ENCODE data around the gene PRIMA1. TPM values are rescaled to one million over a fixed set of nuclear protein-coding genes. Genes with fewer than 3 reads are reported as not detected.

Gene PRIMA1
- total RNA-seq: not detected

GRCh38 chr14:93788293-93788542 lies at the start of gene PRIMA1:
TSS of gene PRIMA1 (minus strand) at chr14:93788485. CDS start at chr14:93787718, 767 bp downstream.
- DNase-seq: no peak
- POLR2A ChIA-PET: no interaction called here
- Mint-ChIP-seq H3K27me3 (peaks cover 55% of the 10 kb centered on the region), H3K9me3 (no peaks in the 10 kb centered on the region), H3K4me1 (no peaks in the 10 kb centered on the region), H3K27ac (no peak within 1 kb of the TSS), H3K4me3 (no peak within 1 kb of the TSS), H3K36me3 (no peaks in the 10 kb centered on the region)
- no peak for ATAC-seq (ENCODE audit: low read depth)

- Mint-ChIP-seq H3K9me3 (peaks cover 1% of the 10 kb centered on the region), H3K4me3 (no peak overlapping the region), H3K27ac (no peak overlapping the region), H3K27me3 (peaks cover 2% of the 10 kb centered on the region), H3K4me1 (peaks cover 5% of the 10 kb centered on the region), H3K36me3 (no peaks in the 10 kb centered on the region)
- POLR2A ChIA-PET: no interaction called here
- DNase-seq (no peak), ATAC-seq (ENCODE audit: low read depth) (no peak)
These were observed 46.5 kb upstream of the PRIMA1 start for GRCh38 chr14:93834699-93835371.

- H3K36me3 Mint-ChIP-seq: no peaks in the 10 kb centered on the region
- H3K4me1 Mint-ChIP-seq: no peaks in the 10 kb centered on the region
- no peak overlapping the region for H3K27ac Mint-ChIP-seq
- ATAC-seq (ENCODE audit: low read depth) (no peak), DNase-seq (no peak)
- peaks cover 2% of the 10 kb centered on the region for H3K27me3 Mint-ChIP-seq
- POLR2A ChIA-PET: no interaction called here
- peaks cover 1% of the 10 kb centered on the region for H3K9me3 Mint-ChIP-seq
- H3K4me3 Mint-ChIP-seq: no peak overlapping the region
These were observed 44.4 kb upstream of the PRIMA1 start for GRCh38 chr14:93832665-93833064.

- no peak for ATAC-seq (ENCODE audit: low read depth)
- Mint-ChIP-seq H3K27me3 (peaks cover 2% of the 10 kb centered on the region), H3K9me3 (peaks cover 1% of the 10 kb centered on the region), H3K36me3 (no peaks in the 10 kb centered on the region), H3K4me3 (no peak overlapping the region), H3K4me1 (no peaks in the 10 kb centered on the region), H3K27ac (no peak overlapping the region)
- POLR2A ChIA-PET: no interaction called here
- DNase-seq: no peak
These were observed 43.8 kb upstream of the PRIMA1 start for GRCh38 chr14:93832081-93832480.

GRCh38 chr14:93830753-93831461 lies 42.6 kb upstream of the PRIMA1 start:
- DNase-seq (no peak), ATAC-seq (ENCODE audit: low read depth) (no peak)
- no peaks in the 10 kb centered on the region for H3K36me3 Mint-ChIP-seq
- POLR2A ChIA-PET: no interaction called here
- no peak overlapping the region for H3K27ac Mint-ChIP-seq
- H3K27me3 Mint-ChIP-seq: peaks cover 2% of the 10 kb centered on the region
- H3K4me1 Mint-ChIP-seq: no peaks in the 10 kb centered on the region
- peaks cover under 1% of the 10 kb centered on the region for H3K9me3 Mint-ChIP-seq
- no peak overlapping the region for H3K4me3 Mint-ChIP-seq

GRCh38 chr14:93829839-93830481 lies 41.7 kb upstream of the PRIMA1 start:
- no peak overlapping the region for H3K27ac Mint-ChIP-seq
- peaks cover 2% of the 10 kb centered on the region for H3K27me3 Mint-ChIP-seq
- H3K4me1 Mint-ChIP-seq: no peaks in the 10 kb centered on the region
- POLR2A ChIA-PET: no interaction called here
- no peak for DNase-seq
- ATAC-seq (ENCODE audit: low read depth): no peak
- no peaks in the 10 kb centered on the region for H3K9me3 Mint-ChIP-seq
- no peaks in the 10 kb centered on the region for H3K36me3 Mint-ChIP-seq
- H3K4me3 Mint-ChIP-seq: no peak overlapping the region

GRCh38 chr14:93825235-93825553 lies 36.9 kb upstream of the PRIMA1 start:
- POLR2A ChIA-PET: no interaction called here

GRCh38 chr14:93824518-93825234 lies 36.4 kb upstream of the PRIMA1 start:
- POLR2A ChIA-PET: no interaction called here
- no peaks in the 10 kb centered on the region for H3K9me3 Mint-ChIP-seq
- no peaks in the 10 kb centered on the region for H3K27me3 Mint-ChIP-seq
- no peaks in the 10 kb centered on the region for H3K36me3 Mint-ChIP-seq
- H3K27ac Mint-ChIP-seq: no peak overlapping the region
- H3K4me1 Mint-ChIP-seq: no peaks in the 10 kb centered on the region
- ATAC-seq (ENCODE audit: low read depth): no peak
- DNase-seq: no peak
- H3K4me3 Mint-ChIP-seq: no peak overlapping the region

More at GRCh38 chr14:93825235-93825553, 36.9 kb upstream of the PRIMA1 start:
- Mint-ChIP-seq H3K36me3 (no peaks in the 10 kb centered on the region), H3K27ac (no peak overlapping the region), H3K27me3 (peaks cover 2% of the 10 kb centered on the region), H3K4me3 (no peak overlapping the region), H3K4me1 (no peaks in the 10 kb centered on the region), H3K9me3 (no peaks in the 10 kb centered on the region)
- DNase-seq (no peak), ATAC-seq (ENCODE audit: low read depth) (no peak)

GRCh38 chr14:93824076-93824475 lies 35.8 kb upstream of the PRIMA1 start:
- Mint-ChIP-seq H3K4me3 (no peak overlapping the region), H3K27me3 (no peaks in the 10 kb centered on the region), H3K36me3 (no peaks in the 10 kb centered on the region), H3K9me3 (no peaks in the 10 kb centered on the region), H3K27ac (no peak overlapping the region), H3K4me1 (no peaks in the 10 kb centered on the region)
- POLR2A ChIA-PET: no interaction called here
- ATAC-seq (ENCODE audit: low read depth): no peak
- DNase-seq: no peak

GRCh38 chr14:93821051-93821450 lies 32.8 kb upstream of the PRIMA1 start:
- H3K27ac Mint-ChIP-seq: no peak overlapping the region
- no peaks in the 10 kb centered on the region for H3K4me1 Mint-ChIP-seq
- H3K27me3 Mint-ChIP-seq: peaks cover 2% of the 10 kb centered on the region
- DNase-seq (no peak), ATAC-seq (ENCODE audit: low read depth) (no peak)
- POLR2A ChIA-PET: no interaction called here
- H3K9me3 Mint-ChIP-seq: no peaks in the 10 kb centered on the region
- no peaks in the 10 kb centered on the region for H3K36me3 Mint-ChIP-seq
- H3K4me3 Mint-ChIP-seq: no peak overlapping the region

- POLR2A ChIA-PET: no interaction called here
- H3K4me1 Mint-ChIP-seq: no peaks in the 10 kb centered on the region
- H3K27me3 Mint-ChIP-seq: peaks cover 2% of the 10 kb centered on the region
- ATAC-seq (ENCODE audit: low read depth): no peak
- peaks cover 4% of the 10 kb centered on the region for H3K9me3 Mint-ChIP-seq
- H3K4me3 Mint-ChIP-seq: no peak overlapping the region
- no peak for DNase-seq
- no peaks in the 10 kb centered on the region for H3K36me3 Mint-ChIP-seq
- H3K27ac Mint-ChIP-seq: no peak overlapping the region
These were observed 30.6 kb upstream of the PRIMA1 start for GRCh38 chr14:93818857-93819256.

GRCh38 chr14:93811676-93812075 lies 23.4 kb upstream of the PRIMA1 start:
- Mint-ChIP-seq H3K4me1 (no peaks in the 10 kb centered on the region), H3K27me3 (peaks cover 2% of the 10 kb centered on the region), H3K36me3 (no peaks in the 10 kb centered on the region), H3K9me3 (peaks cover 9% of the 10 kb centered on the region), H3K27ac (no peak overlapping the region), H3K4me3 (no peak overlapping the region)
- POLR2A ChIA-PET: no interaction called here
- ATAC-seq (ENCODE audit: low read depth): no peak
- no peak for DNase-seq

- no peaks in the 10 kb centered on the region for H3K4me1 Mint-ChIP-seq
- no peaks in the 10 kb centered on the region for H3K27me3 Mint-ChIP-seq
- no peak for DNase-seq
- POLR2A ChIA-PET: no interaction called here
- H3K36me3 Mint-ChIP-seq: no peaks in the 10 kb centered on the region
- peaks cover 9% of the 10 kb centered on the region for H3K9me3 Mint-ChIP-seq
- H3K4me3 Mint-ChIP-seq: no peak overlapping the region
- H3K27ac Mint-ChIP-seq: no peak overlapping the region
- ATAC-seq (ENCODE audit: low read depth): no peak
These were observed 22.7 kb upstream of the PRIMA1 start for GRCh38 chr14:93811020-93811419.

Measured in activated naive CD8-positive, alpha-beta T cell treated with anti-CD3 and anti-CD28 coated beads, Interleukin-2, amount 10 ng/mL, durations not matched to agents 7 days and 5 days (primary cell).